HG03159 (cell line): ENCODE results near the gene THBS2.
"Not testable (repeated sequence)": the region's sequence is repeated elsewhere in the genome, so short reads cannot be mapped to it uniquely, and the experiment has no call there.

ENCODE experiments used
- ATAC-seq: cut with Tn5 transposase; IDR thresholded peaks from one replicate; pipeline ENCODE4 v1.9.1; 2021; ENCODE audit warnings: mild to moderate bottlenecking, moderate library complexity; ENCODE audit not compliant: unreplicated experiment

The THBS2 gene

GRCh38 chr6:169253337-169254238, at the start of gene THBS2:
Gene THBS2 (minus strand): TSS chr6:169253846. CDS start chr6:169250784, 3,062 bp downstream.
- no peak for ATAC-seq

GRCh38 chr6:169302716-169303115, 49.1 kb upstream of the THBS2 start:
- no peak for ATAC-seq

- no peak for ATAC-seq
These were observed 48.6 kb upstream of the THBS2 start for GRCh38 chr6:169302255-169302654.

GRCh38 chr6:169300916-169301315, 47.3 kb upstream of the THBS2 start:
- ATAC-seq, result no peak

GRCh38 chr6:169298626-169299025, 45.0 kb upstream of the THBS2 start:
- ATAC-seq, result not testable (repeated sequence)

GRCh38 chr6:169296622-169297021, 43.0 kb upstream of the THBS2 start:
- ATAC-seq, result no peak

GRCh38 chr6:169296170-169296569, 42.5 kb upstream of the THBS2 start:
- ATAC-seq, result no peak

- ATAC-seq, result no peak
These were observed 39.5 kb upstream of the THBS2 start for GRCh38 chr6:169293196-169293595.

- ATAC-seq, result no peak
These were observed 38.9 kb upstream of the THBS2 start for GRCh38 chr6:169292338-169293124.

GRCh38 chr6:169291646-169292337, 38.1 kb upstream of the THBS2 start:
- no peak for ATAC-seq

- ATAC-seq, result no peak
These were observed 37.5 kb upstream of the THBS2 start for GRCh38 chr6:169291148-169291547.

- ATAC-seq, result no peak
These were observed 36.1 kb upstream of the THBS2 start for GRCh38 chr6:169289619-169290339.

GRCh38 chr6:169289257-169289618, 35.6 kb upstream of the THBS2 start:
- ATAC-seq, result no peak

GRCh38 chr6:169288591-169288990, 34.9 kb upstream of the THBS2 start:
- no peak for ATAC-seq

GRCh38 chr6:169287675-169288074, 34.0 kb upstream of the THBS2 start:
- ATAC-seq, result no peak

- ATAC-seq, result no peak
These were observed 33.3 kb upstream of the THBS2 start for GRCh38 chr6:169286961-169287360.

GRCh38 chr6:169285165-169285564, 31.5 kb upstream of the THBS2 start:
- no peak for ATAC-seq

GRCh38 chr6:169283924-169284323, 30.3 kb upstream of the THBS2 start:
- ATAC-seq, result no peak

- ATAC-seq, result no peak
These were observed 28.4 kb upstream of the THBS2 start for GRCh38 chr6:169282043-169282442.

- ATAC-seq, result no peak
These were observed 24.0 kb upstream of the THBS2 start for GRCh38 chr6:169277619-169278018.

- no peak for ATAC-seq
These were observed 21.1 kb upstream of the THBS2 start for GRCh38 chr6:169274781-169275180.
